HL-60/S4 treated with phorbol 12-myristate 13-acetate at 8.2 ng/mL for 4 days and 3 days (cell line): Measurements from ENCODE around the gene CKS2.

Experiments
- in situ Hi-C: fragments of 300-500 bp; cut with MboI; formaldehyde crosslinking; loops from 2 replicates; pipeline ENCODE4 v1.15.0; 2022; ENCODE audit warnings: low sequenced_read_pairs

The CKS2 gene

DNA sequence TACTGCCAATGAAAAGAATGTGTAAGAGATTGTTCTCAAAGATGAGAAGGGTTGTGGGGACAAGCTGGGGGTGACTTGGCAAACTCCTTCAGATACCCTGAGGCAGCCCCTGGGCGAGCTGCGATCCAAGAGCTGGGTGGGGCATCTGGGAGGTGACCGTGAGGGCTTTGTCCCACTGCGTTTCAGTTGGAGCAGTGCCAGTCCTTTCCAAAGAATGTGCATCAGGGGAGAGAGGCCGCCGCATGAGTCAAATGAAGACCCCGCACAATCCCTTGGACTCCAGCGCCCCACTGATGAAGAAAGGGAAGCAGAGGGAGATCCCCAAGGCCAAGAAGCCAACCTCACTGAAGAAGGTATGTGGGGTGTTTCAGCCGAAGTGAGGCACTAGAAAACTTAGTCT lies 35.7 kb downstream of the CKS2 start:
- in situ Hi-C loops, result no loop called here

DNA sequence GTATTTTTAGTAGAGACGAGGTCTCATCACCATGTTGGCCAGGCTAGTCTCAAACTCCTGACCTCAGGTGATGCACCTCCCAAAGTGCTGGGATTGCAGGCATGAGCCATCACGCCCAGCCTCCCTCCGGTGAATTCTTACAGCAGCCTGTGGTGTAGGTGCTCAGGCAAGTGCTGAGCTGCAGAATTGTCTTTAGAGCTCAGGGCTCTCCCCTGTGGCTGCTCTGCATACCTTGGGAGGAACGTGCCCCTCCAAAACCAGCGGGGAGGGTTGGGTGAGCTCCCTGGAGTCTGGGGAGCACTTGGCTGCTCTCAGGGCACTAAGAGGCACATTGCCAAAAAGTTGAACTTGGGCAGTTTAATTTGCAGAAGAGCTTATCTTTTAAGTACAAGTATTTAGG lies 36.7 kb downstream of the CKS2 start:
- in situ Hi-C loops, result no loop called here

GRCh38 chr9:89349607-89350006 lies 38.6 kb downstream of the CKS2 start:
- in situ Hi-C loops, result no loop called here

DNA sequence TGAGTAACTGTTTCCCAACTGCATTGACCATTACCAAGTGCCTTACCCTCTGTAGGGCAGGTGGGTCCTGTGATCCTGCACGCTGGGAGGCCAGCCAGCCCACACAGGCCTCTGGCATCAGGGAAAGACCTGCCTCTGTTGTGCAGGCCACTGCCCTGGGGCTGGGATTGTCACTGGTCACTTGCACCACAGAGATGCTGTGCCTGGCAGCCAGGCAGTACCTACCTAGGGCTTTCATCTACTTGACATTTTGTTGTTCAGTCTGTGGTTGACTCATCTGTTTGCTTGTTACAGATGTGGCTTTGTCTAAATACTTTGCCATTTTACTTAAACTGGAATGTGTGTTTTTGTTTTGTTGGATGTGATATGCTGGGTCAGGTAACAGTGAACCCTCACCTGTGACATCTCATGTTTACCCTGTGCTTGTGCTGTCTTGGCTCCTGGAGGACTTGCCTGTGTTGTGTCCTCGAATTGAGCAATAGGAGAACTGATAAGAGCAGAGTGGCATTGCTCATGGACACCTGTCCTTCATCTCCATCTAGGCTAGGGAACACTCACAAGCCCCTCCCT lies 40.1 kb downstream of the CKS2 start:
- in situ Hi-C loops, result no loop called here

GRCh38 chr9:89351584-89352300 lies 40.7 kb downstream of the CKS2 start:
- in situ Hi-C loops, result no loop called here

- in situ Hi-C loops, result no loop called here
Observed at GRCh38 chr9:89352451-89352850, 41.5 kb downstream of the CKS2 start.

DNA sequence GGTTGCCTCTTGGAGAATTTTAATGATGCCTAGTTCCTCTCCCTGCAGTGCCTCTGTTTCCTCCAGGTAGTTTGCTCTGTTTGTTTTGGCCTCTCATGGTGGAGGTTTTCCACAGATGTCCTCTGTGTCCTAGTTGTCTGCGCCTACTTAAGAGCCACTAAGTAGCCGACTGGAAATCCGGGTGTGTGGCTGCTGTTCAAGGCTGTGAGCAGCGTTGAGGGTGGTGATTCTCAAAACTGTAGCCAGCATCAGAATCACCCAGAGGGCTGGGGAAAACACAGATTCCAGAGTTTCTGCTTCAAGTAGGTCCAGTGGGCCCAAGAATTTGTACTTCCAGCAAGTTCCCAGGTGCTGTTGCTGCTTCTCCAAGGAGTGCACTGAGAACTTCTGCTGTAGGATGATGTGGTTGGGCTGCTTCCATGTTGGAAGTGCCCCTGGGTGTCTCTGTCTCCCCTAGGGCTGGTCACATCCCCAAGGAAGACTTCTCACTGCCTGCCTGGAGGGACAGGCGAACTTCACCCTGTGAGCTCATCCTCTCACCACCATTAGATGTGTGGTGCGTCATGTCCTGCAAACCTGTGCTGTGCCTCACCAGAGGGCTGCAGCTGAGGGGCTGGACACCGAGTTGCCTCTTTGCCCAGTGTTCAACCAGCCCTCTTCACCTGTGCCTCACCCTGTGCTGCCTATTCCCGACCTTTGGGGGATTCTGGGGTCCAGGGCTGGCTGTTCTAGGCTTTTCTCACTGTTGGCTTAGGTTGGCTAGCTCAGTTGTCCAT lies 42.1 kb downstream of the CKS2 start:
- in situ Hi-C loops, result no loop called here

DNA sequence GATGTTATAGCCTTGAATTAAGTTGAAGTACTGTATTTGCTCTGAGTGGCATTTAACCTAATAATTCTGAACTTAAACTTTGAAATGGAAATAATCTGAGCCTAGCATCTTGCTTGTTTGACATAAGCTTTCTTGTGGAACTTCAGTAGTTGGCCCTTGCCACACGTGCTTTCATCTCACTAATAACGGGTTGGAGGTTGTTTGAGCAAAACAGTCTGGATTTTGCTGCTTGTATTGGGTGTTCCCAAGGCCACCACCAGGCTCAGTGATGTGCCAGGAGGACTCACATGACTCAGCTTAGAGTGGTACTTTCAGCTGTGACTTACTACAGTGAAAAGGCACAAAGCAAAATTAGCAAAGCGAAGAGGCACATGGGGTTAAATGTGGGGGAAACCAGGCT lies 43.0 kb downstream of the CKS2 start:
- in situ Hi-C loops, result no loop called here

GRCh38 chr9:89354471-89354870 lies 43.5 kb downstream of the CKS2 start:
- in situ Hi-C loops, result no loop called here

DNA sequence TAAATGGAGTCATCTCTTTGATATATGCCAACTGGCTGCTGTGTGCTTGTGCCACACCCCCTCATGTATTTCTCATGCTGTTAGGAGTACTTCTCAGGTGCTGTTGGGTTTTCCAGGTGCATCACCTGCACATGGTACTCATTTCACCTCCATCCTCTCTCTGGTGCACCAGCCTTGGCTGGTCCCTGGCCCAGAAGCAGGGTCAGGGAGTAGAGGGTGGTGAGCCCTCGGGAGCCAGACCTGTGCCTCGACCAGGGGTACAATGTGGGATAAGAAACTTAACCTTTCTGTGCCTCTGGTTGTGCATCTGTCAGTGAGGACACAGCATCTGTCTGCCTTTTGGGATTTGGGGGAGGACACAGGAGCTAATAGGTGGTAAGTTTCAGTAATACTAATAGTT lies 45.8 kb downstream of the CKS2 start:
- in situ Hi-C loops, result no loop called here

GRCh38 chr9:89357331-89358197 lies 46.6 kb downstream of the CKS2 start:
- in situ Hi-C loops, result no loop called here

- in situ Hi-C loops, result no loop called here
Observed at GRCh38 chr9:89358376-89358916, 47.5 kb downstream of the CKS2 start.

GRCh38 chr9:89358985-89359384 lies 48.0 kb downstream of the CKS2 start:
- in situ Hi-C loops, result no loop called here

DNA sequence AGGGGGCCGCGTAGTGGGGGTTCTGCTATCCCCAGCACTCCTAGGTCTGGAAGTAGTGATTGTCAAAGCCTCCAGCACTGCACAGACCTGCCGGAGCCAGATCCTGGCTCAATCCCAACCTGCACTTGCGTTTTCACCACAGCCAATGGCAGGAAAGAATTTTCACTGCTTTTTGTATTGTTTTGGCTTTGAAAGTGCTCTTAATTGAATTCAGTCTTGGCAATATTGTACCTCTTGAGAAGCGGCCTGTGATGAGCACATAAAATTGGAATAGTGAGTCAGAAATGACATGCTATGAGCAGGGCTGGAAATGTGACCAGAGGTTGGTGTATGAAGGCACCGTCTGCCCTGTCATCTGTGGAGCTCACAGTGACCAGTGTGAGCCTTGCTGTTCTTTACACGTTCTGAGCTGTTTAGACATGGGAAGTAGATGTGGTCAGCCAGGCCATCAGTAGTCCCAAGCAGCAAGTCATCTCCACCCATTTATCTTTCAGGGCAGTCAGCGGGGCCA lies 48.8 kb downstream of the CKS2 start:
- in situ Hi-C loops, result no loop called here

- in situ Hi-C loops, result no loop called here
Observed at GRCh38 chr9:89360465-89360864, 49.5 kb downstream of the CKS2 start.

DNA sequence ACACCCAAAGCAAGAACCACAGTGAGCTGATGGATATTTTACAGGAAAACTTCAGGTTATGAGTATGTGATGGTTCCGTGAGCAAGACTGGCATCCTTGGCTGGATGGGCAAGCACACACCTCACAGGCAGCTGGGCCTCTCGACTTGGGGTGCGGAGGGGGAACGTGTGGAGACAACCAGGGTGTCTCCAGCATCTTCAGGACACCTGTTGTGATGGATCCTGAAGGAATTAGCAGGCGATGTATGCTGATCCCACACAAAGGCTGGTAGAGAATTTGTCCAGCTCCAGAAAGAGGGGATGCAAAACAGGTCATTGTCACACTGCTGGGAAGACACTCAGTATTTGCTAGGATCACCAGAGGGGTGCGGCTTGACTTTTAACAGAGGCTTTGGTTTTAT lies 50.0 kb downstream of the CKS2 start:
- in situ Hi-C loops, result no loop called here

- in situ Hi-C loops, result no loop called here
Observed at GRCh38 chr9:89361816-89362646, 51.0 kb downstream of the CKS2 start.

- in situ Hi-C loops, result no loop called here
Observed at GRCh38 chr9:89362647-89363310, 51.8 kb downstream of the CKS2 start.

GRCh38 chr9:89363311-89363670 lies 52.3 kb downstream of the CKS2 start:
- in situ Hi-C loops, result no loop called here
